EH (cell line): ENCODE measurements around the gene PCSK6.
"Not testable (repeated sequence)": the region's sequence is repeated elsewhere in the genome, so short reads cannot be mapped to it uniquely, and the experiment has no call there.

Experiments
- DNase-seq: peaks from one replicate; pipeline ENCODE4 v3.0.0-alpha.2; 2015; ENCODE audit warnings: low read depth

The PCSK6 gene

DNA sequence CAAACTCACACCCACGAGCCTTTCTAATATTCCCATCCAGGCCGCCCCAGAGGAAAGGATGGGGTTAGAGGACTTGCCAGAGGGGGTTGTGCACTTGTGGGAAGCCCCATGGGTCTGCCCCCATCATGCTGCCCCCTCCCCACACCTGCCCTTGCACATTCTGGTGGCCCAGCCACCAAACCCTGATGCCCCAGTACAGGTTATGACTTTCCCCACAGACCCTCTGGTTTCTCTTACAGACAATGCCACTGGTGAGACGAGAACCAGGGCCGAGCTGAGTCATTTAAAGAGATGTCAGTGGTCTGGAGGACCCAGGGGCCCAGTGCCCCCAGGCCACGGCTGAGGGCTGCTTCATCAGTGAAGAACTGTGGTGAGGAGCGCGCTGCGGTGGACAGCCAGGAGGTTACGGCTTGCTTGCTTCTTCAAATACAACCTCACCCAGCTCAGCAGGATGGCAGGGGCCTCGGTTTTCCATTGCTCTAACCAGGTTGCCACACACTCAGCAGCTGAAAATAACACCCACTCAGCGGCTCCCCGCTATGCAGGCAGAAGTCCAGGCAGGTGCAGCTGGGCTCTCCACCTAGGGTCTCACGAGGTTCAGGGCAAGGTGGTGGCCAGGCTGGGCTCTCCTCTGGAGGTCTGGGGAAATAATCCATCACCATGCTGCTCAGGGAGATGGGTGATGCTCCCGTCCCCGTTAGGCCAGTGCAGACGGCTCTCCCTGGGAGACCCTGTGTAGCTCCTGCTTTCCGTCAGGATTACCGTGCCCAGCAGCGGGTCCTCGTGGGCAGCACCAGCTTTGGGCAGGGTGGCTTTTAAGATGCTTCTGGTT is 180.7 kb downstream of the PCSK6 start:
- no peak for DNase-seq

DNA sequence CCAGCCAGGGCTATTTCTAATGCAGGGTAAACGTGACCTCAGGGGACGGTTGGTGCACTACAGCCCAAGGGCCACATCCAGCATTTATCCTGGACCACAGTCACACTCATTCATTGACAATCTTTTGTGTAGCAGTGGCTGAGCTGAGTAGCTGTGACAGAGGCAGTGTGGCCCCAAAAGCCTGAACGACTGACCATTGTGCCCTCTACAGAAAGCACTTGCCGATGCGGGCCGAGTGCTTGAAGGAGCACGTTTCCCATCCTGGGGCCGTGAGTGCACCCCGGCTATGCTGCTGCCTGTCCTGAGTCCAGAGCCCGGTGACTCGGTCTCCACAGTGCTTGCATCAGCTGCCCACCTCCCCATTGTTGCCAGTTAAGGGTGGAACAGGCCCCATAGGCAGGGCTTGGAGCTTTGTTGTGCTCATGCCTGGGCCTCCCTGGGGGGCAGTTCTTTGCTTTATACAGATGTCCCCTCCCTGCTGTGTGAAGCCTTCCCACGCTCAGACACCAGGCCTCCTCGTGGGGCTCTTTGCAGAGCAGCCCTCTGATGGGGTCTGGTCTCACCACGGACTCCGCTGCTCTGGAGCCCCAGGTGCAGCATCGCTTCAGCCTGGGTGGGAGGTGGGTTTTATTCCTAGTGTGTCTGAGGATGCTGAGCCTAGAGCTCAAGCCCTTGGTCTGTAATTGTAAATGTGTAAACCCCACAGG is 181.5 kb downstream of the PCSK6 start:
- no peak for DNase-seq

DNA sequence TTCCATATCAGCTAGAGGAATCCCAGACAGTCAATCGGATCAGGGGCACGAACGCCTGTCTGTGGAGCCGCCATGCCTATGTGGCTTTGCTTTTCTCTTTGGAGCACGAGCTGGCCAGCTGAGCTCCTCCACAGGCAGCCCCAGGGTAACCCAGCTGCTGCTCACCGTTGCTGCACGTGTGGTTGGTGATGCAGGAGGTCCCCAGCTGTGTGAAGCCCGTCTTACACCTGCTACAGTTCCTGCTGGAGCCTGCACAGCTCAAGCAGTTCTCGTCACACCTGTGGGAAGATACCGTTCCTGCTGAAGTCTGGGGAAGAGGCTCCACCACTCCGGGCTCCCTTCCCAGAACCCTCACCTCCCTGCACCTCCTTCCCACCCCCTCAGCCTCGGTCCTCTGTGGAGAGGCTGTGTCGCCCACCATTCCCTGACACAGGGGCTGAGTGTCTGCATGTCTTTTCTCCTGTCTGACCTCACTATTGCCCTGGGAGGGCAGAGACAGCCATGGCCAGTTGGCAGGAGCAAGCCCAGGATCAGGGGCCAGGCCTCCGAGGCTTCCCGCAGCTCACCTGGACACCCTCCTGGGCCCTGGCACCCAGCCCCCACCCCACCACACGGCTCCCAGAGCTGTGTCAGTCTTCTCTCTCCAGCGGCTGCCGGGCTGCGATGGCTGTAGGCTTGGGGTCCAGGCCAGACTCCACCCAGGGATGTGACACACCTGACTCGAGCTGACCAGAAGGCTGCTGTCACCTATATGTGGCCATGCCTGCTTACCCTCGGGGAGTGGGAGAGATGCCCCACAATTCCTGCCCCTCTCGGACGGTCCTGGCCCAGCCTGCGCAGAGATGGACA is 182.2 kb downstream of the PCSK6 start:
- DNase-seq: no peak

DNA sequence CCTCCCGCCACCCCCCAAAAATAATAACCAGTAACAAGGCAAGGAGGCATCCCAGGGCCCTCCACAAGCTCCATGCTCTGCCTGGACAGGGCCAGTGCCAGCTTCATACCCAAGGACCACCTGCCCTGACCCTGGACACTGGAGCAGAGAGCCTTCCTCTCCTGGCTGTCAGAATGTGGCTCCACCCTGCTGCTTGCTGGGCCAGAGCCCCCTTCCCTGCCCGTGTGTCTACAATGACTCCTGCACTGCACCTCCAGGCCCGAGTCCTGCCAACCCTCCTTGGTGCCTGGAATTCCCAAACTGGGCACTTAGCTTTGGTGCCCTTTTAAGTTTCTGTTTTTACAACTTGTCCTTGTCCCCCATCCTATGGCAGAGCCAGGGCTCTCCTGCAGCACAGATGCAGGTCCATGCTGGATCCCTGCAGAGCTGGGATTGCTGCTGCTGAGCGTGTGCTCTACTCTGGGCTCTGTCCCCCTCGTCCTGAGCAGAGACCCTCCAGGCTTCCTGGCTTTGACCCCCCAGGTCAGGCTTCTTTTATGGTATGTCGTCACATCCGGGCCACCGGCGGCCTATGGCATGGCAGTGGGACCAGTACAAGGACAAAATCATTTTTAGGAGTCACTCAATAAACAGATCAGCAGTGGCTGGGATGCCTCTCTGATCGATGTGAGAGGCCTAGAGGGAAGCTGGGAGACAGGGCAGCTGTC is 183.0 kb downstream of the PCSK6 start:
- DNase-seq: no peak

DNA sequence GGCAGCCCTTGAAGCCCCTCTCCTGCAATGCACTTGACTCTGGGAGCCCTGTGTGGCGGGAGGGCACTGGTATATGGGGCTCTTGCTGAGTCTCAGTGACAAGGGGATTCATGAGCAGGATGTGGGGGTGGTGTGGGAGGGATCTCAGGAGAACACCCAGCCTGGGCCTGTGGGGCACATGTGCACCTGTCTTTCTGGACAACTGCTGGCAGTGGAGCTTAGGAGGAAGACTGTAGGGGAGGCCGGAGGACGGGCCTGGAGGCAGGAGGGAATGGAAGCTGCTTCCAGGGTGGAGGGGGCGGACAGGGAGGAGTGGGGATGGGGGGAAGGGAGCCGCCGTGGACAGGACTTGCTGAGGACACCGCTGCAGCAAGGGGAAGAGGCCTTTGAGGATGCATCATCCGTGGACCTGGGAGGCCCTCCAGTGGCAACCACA is 183.7 kb downstream of the PCSK6 start:
- DNase-seq: no peak

DNA sequence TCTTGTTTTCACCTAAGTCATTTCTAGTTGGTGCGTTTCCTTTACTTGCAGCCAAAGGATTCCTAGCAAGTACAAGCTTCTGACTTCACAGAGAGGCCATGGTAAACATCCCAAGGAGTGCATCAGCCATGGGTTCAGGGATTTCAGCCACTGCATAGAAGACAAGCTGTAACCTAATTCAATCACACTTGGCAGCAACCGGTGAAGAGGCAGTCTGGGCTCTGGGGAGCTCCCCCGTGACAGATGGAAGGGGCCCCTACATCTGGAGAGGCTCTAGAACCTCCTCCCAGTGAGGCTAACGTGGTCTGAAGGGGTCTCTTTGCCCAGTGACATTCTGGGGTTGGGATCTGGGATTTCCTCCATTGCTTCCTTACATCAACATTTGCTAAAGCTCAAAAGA is 186.1 kb downstream of the PCSK6 start:
- no peak for DNase-seq

DNA sequence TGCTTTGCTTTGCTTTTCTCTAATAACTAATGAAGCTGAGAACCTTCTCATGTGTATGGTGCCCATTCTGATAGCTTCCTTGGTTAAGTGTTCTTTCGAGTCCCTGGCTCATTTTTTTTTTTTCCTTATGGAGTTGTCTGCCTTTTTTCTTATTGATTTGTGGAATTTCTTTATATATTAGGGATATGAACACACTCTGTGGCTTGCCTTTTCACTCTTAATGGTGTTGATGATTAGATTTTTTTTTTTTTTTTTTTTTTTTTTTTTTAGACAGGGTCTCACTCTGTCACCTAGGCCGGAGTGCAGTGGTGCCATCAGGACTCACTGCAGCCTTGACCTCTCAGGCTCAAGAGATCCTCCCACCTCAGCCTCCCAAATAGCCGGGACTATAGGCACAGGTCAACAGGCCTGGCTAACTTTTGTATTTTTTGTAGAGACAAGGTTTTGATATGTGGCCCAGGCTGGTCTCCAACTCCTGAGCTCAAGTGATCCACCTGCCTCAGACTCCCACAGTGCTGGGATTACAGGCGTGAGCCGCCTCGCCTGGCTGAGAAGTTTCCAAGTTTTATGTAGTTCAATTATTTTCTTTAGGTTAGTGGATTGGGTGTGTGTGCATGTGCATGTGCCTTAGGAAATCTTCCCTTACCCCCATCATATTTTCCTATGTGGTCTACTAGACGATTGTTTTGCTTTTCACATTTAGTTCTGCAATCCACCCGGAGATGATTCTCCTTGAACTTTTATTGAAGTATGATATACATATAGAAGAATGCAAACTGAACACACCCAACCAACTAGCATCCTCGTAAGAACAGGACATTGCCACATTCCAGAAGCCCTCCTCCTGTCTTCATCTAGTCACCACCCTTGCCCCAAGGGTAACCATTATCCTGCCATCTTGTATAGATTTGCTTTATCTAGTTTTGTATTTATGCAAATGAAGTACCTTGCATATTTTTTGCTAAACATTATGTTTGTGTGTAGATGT is 192.8 kb downstream of the PCSK6 start:
- peak; percentile 68 for DNase-seq

DNA sequence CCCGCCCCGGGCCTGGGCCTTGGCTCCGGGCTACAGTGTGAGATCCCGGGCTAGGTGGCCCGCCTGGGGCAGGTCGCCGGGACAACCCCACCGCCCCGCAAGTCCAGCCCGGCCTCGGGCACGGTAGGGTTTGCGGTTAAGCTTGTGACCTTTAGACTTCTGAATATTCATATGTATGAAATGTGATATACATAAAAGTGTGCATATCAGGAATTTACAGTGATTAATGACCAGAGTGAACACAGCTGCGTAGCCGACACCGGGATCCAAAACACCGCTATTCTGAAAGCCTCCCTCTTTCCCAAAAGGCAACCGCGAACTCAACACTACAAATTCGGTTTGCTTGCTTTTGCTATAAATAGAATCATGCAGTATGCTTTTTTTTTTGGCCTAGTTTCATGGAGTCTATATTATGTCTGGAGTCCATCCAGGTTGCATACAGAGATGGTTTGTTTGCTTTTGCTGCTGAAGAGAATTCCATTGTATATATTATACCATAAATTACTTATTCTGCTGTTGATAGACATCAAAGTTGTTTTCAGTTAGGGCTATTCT is 193.8 kb downstream of the PCSK6 start:
- DNase-seq: peak; percentile 65

DNA sequence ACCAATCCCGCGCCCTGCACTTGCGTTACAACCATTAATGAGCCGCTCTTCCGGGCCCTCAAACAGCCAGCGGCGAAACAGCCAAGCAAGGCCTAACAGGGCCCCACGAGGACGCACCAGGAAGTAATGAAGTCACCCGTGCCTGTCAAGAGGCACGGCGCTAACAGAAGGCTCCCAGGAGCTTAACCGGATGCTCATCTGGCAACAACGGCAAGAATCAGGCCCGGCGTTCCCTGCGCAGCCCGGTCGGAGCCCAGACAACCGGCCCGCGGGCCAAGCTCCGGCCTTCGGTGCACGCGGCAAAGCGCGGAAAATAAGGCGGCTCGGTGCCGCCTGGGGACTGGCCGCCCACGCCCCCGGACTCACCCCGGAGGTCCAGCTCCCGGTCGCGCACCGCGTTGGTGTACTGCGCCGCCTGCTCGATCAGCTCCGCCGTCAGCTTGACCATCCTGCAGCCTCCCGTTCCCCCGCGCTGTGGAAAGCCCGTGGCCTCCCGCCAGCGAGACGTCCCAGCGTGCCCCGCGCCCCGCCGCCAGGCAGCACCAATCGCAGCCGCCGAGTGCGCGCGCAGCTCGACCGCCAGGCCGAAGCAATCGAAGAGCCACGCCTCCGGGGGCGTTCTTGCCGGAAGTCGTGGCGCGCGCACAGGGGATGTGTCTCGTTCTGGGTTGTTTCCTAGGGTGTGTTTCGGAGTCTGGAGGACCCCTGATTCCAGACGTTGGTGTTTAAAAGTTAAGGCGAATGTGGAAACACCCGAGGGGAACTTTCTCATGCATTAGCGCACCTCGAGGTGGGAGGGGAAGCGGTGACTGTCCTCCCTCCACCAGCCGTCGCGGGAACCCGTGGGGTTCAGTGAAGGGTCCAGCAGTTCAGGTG is 194.5 kb downstream of the PCSK6 start, which contains the start of gene SNRPA1:
SNRPA1 (minus strand) TSS at position 518 of the 876 bp plus-strand sequence; CDS start at position 448, 70 bp downstream.
- peak; percentile 94 for DNase-seq

DNA sequence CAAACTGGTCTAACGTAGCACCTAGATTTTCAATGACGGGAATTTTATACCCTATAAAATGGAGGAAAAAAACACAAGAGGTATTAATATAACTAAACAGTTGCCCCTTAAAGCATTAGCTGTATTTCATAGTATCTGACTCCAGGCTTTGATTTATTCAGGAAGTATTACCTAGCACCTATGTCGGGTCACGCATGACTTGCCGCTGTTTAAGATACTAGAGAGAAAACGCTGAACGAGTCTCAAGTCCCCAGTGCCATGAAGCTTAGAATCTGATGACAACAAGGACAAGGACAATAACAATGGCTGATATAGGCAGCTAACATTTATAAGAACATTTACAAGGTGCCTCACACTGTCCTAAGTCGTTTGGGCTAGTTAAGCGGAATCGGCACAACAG is 196.4 kb downstream of the PCSK6 start:
- no peak for DNase-seq

DNA sequence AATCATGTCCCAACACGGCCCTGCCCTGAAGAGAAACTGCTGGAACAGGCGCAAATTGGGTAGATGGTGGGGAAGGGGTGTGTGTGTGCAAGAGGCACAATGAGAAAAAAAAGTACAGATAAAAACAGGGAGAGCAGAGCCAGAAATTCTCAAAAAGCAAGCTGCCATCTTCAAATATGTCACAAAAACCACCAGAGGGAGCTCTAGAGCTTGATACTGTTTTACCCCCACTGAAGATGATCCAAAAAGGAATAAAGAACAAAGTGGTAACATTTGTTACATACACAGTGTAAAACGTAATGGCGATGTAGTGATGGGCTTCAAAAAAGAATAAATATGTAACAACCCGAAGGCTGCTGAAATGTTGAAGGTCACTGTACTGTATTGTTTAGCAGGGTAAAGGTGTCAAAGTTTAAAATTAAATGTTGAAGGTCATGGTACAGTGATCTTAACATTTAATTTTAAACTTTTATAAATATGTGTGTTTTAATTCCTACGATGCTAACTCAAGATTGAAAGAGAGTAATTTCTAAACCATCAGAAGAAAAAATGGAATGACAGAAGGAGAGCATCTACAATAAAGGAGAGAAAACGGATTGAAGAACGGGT is 200.5 kb downstream of the PCSK6 start:
- peak; percentile 55 for DNase-seq

DNA sequence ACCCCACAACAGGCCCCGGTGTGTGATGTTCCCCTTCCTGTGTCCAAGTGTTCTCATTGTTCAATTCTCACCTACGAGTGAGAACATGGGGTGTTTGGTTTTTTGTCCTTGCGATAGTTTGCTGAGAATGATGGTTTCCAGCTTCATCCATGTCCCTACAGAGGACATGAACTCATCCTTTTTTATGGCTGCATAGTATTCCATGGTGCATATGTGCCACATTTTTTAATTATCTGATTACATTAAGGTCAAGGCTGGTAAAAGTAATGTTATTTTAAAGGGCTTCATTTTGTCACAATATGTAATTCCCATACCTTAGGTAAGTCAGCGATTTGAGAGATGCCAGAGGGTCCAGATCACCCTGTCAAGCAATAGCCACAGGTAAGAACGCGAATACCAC is 202.2 kb downstream of the PCSK6 start:
- not testable (repeated sequence) for DNase-seq

DNA sequence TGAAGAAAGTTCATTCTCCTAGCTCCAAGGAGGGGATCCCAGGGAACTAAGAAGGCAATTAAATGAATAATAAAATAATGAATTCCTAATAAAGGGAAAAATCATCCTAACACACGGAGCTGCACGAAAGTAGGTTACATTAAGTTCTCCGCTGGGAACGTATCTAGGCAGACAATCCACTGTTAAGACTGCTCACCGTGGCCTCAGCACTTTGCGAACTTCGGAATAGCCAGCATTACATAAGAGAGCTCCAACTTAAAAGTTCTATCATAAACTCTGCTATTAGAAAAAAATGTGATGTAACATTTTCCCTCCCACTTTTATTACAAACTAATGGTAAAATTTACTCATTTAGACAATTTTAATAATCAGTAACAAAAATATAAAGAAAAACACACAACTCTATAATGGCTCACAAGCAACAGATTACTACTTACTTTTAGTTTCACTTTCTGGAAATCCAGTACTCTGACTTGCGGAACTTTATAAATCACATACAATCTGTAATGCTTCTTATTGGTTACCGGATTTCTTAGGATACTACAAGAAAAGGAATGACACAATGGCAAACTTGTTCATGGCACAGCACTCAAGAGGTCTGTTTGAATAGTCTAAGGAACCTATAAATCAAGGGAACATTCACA is 202.9 kb downstream of the PCSK6 start:
- no peak for DNase-seq

DNA sequence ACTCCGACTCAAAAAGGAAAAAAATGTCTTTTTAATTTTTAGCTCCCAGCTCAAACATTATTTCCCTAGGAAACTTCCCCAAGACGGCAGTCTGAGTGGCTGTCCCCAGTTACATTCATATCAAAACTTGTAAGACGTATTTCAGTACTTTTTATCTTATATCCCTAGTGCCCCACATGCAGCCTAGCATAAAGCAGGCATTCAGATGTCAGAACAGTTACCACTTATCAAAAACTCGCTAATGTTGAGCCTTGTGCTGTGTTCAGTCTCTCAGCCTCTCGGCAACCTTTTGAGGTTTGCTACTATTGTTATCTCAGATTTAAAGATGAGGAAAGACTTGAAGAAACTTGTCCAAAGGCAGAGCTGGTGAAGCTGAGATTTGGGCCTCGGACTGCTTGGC is 205.6 kb downstream of the PCSK6 start:
- no peak for DNase-seq

DNA sequence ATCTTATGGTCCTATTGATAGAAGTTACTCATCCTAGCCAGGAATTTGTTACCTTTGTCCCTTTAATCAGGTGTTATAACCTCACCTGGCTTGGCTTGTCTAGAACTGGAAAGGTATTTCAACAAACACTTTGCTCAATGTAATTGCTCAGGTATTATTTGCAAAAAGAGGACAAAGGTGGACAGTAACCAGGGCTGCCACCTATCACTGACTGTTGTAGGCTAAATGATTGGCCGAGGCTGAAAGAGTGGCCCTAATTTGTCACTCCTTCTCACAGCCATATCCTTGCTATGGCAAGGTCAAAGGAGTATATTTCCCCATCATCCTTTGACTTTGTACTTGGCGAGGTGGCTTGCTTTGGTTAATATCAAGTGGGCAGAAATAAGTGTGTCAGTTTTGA is 209.5 kb downstream of the PCSK6 start:
- DNase-seq: no peak

DNA sequence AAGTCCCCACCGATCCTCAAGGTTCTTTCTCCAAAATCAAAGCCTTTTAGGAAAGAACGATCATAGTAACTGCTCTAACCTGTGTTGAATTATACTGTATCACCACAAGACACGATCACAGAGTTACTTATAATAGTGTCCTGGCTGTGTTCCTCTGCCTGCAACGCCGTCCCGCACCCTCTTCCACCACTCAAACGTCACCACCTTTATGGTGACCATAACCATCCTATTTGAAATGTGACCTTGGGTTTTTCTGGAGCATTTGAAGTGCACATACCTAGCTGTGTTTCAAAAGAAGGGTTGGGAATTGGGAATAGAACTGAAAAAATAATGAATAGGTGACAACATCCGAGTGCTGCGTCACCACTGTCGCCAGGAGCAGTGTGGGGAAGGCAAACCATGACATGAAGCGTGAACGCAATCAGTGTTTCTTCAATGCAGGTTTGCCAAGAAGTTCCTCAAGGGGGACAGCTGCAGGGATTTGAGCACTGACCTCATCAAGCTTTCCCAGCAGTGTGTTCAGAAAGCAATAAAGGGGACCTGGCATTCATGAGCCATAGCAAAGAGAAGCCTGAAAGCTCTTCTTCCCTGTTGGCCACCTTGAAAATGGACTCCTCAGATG is 211.5 kb downstream of the PCSK6 start:
- no peak for DNase-seq

DNA sequence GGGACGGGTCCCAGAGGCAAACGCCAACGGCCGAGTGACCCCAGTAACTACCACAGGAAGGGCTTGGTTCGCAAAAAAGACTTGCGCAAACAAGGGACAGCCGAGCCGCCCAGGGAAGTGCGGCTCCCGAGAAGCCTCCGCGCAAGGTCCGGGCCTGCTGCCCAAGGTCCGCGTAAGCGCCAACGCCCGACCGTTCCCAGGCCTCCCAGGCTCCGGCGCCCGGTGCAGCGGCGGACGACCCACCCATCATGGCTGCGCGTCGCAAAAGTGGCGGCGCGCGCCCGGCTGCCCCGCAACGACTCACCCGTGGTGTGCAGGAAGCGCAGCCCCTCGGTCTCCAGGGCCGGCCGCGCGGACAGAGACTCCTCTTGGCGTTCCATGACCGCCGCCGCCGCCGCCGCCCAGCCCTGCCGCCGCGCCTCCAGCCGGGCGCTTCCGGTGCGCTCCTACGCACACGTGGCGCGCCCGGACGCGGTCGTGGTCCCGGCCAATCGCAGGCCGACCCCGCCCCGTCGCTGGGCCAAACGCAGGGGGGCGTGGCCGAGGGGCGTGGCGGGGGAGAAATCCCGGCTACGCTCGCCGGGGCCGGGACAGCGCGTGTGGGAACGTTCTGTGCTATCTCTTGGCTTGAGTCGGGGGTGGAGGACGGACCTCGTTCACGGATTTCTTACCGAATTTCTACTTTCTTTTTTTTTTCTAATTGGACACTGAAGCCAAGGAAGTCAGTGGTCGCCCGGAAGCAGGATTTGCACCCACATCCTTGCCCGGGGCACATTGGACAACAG is 212.3 kb downstream of the PCSK6 start, which contains the start of gene SELENOS:
SELENOS (minus strand) TSS at position 448 of the 785 bp plus-strand sequence; CDS start at position 380, 68 bp downstream.
- DNase-seq: peak; percentile 91
